ENCODE measurements around the gene PHACTR1.
A peak's percentile ranks its signal among the peaks of the same experiment; 100 is the strongest.

PHACTR1 gene

GRCh38 chr6:13014504-13015378 lies 298.2 kb downstream of the PHACTR1 start:
- peak overlapping the region; percentile 78 for H3K4me2 ChIP-seq (ENCODE audit: low read length)
- H3K9ac ChIP-seq = no peak overlapping the region
- no peak overlapping the region for H3K27ac ChIP-seq
- peak overlapping the region; percentile 32 for H3K4me3 ChIP-seq (ENCODE audit: low read depth, low read length)
- H3K9me3 ChIP-seq (ENCODE audit: control insufficient read depth, low read length) = no peaks in the 10 kb centered on the region
- no peak for TF ChIP-seq CTCF (IDR thresholded peaks at IDR 0.05)
- H3K79me2 ChIP-seq = no peaks in the 10 kb centered on the region
- H3K36me3 ChIP-seq (ENCODE audit: control insufficient read depth, insufficient read depth, low read length) = no peaks in the 10 kb centered on the region
- no peaks in the 10 kb centered on the region for H3K4me1 ChIP-seq
- H2AFZ ChIP-seq = no peak overlapping the region
- peaks cover 4% of the 10 kb centered on the region for H3K27me3 ChIP-seq (ENCODE audit: control insufficient read depth, insufficient read depth, low read length)

GRCh38 chr6:13015379-13015681 lies 298.8 kb downstream of the PHACTR1 start:
- TF ChIP-seq CTCF (IDR thresholded peaks at IDR 0.05) = no peak
- Histone ChIP-seq H3K27ac (no peak overlapping the region), H3K79me2 (no peaks in the 10 kb centered on the region), H3K36me3 (ENCODE audit: control insufficient read depth, insufficient read depth, low read length) (no peaks in the 10 kb centered on the region), H3K4me1 (no peaks in the 10 kb centered on the region), H3K4me2 (ENCODE audit: low read length) (no peak overlapping the region), H3K27me3 (ENCODE audit: control insufficient read depth, insufficient read depth, low read length) (peaks cover 4% of the 10 kb centered on the region), H3K9me3 (ENCODE audit: control insufficient read depth, low read length) (no peaks in the 10 kb centered on the region), H2AFZ (no peak overlapping the region), H3K9ac (no peak overlapping the region), H3K4me3 (ENCODE audit: low read depth, low read length) (no peak overlapping the region)

GRCh38 chr6:13024616-13025015 lies 308.0 kb downstream of the PHACTR1 start:
- Histone ChIP-seq H3K4me2 (ENCODE audit: low read length) (no peak overlapping the region), H3K79me2 (no peaks in the 10 kb centered on the region), H3K9ac (no peak overlapping the region), H3K9me3 (ENCODE audit: control insufficient read depth, low read length) (no peaks in the 10 kb centered on the region), H3K4me1 (no peaks in the 10 kb centered on the region), H2AFZ (no peak overlapping the region), H3K27ac (no peak overlapping the region), H3K27me3 (ENCODE audit: control insufficient read depth, insufficient read depth, low read length) (no peaks in the 10 kb centered on the region), H3K36me3 (ENCODE audit: control insufficient read depth, insufficient read depth, low read length) (no peaks in the 10 kb centered on the region), H3K4me3 (ENCODE audit: low read depth, low read length) (no peak overlapping the region)
- TF ChIP-seq CTCF (IDR thresholded peaks at IDR 0.05) = no peak

GRCh38 chr6:13025893-13026499 lies 309.4 kb downstream of the PHACTR1 start:
- no peaks in the 10 kb centered on the region for H3K4me1 ChIP-seq
- no peak overlapping the region for H3K4me2 ChIP-seq (ENCODE audit: low read length)
- no peak overlapping the region for H2AFZ ChIP-seq
- H3K36me3 ChIP-seq (ENCODE audit: control insufficient read depth, insufficient read depth, low read length) = no peaks in the 10 kb centered on the region
- H3K27ac ChIP-seq = no peak overlapping the region
- no peak for TF ChIP-seq CTCF (IDR thresholded peaks at IDR 0.05)
- no peak overlapping the region for H3K4me3 ChIP-seq (ENCODE audit: low read depth, low read length)
- no peak overlapping the region for H3K9ac ChIP-seq
- no peaks in the 10 kb centered on the region for H3K9me3 ChIP-seq (ENCODE audit: control insufficient read depth, low read length)
- no peaks in the 10 kb centered on the region for H3K79me2 ChIP-seq
- no peaks in the 10 kb centered on the region for H3K27me3 ChIP-seq (ENCODE audit: control insufficient read depth, insufficient read depth, low read length)
